ENCODE measurements around the gene KIF18B.

The KIF18B gene

DNA sequence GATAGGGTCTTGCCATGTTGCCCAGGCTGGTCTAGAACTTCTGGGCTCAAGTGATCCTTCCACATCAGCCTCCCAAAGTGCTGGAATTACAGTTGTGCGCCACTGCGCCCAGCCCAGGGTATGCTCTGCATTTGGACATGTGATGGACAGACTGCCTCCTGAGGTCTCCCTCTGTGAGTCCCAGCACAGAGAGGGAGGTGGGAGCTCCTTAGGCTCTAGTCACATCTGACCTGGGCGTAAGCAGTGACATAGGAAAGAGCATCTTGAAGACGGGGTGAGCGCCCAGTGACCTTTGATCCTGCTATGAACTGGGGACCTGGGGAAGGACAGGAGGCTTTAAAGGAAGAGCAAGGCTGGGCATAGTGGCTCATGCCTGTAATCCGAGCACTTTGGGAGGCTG lies 30.1 kb downstream of the KIF18B start:
- no peak for DNase-seq

DNA sequence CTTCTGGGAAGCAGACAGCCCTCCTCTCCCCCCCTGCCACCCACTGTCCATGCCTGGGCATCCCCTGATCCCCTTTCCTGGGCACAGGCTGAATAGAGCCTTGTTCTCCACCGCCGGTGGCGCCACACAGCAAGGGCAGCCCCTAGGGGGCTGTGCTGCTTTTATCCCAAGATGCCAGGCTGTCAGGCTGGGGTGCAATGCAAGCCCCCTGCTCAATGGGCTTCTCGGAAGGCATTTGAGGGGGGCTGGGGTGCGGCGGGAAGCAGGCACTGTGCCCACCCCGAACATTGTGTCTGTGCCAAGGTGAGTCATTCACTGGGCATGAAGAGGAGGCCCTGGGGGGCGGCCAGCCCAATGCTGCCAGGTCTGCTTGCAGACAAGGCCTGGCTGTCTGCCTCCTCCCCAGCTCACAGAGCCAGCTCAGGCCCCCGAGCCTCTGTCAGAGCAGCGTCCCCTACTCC lies 30.8 kb downstream of the KIF18B start:
- peak; percentile 66 for DNase-seq

DNA sequence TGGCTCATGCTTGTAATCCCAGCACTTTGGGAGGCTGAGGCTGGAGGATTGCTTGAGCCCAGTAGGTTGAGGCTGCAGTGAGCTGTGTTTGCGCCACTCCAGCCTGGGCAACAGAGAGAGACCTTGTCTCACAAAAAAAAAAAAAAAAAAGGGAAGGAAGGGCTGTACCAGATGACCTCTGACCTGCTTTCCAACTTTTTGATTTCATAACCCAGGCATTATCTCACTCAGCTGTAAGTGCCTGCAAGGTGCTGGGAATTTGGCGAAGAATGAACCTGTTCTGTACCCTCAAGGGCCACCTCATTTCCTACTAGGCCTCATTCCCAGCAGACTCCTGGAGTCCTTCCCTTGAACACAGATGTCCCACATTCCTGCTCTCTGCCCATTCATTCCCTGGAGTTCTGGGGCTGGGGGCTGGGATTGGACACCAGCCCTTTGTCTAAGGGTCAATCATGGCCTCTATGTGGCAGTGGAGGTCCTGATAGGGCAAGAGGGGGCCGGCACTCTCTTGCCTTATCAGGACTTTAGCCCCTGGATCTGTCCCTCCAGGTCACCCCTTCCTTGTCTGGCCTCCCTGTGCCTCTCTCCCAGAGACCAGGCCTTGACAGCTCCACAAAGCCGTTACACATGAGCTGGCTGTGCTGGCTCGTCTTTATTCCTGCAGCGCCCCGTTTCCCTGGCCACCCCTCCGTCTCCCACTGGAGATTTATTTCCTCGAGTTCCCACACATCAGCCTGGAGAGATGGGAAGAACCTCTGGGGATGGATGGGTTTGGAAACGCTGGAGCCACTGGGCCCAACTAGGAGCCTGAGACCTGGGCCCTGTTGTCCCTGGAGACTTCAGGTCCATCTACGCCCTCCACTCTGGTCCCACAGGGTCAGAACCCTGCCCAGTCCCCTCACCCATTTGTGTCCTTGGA lies 31.5 kb downstream of the KIF18B start:
- DNase-seq, result no peak

DNA sequence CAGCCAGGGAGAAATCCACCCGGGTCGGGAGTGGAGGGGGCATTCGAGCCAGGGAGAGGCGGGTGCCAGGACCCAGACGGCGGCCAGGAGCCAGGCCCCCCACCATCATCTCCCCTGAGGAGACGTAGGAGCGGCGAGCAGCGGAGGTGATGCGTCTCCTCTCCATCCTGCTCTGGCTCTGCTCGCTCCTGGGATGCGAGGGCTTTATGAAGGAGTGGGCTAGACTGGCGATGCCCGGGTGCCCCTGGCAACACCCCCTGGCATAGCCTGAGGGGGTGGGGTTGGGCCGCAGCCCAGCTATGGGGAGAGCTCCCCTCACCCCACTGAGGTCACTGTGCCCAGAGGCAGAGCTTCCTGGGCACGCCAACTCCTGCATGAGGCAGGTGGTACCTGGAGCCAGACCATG lies 32.2 kb downstream of the KIF18B start, which contains the start of gene GFAP:
Gene GFAP (minus strand): TSS at position 180 of the 406 bp plus-strand sequence. CDS start 14 bp downstream, at position 166.
- DNase-seq, result no peak

DNA sequence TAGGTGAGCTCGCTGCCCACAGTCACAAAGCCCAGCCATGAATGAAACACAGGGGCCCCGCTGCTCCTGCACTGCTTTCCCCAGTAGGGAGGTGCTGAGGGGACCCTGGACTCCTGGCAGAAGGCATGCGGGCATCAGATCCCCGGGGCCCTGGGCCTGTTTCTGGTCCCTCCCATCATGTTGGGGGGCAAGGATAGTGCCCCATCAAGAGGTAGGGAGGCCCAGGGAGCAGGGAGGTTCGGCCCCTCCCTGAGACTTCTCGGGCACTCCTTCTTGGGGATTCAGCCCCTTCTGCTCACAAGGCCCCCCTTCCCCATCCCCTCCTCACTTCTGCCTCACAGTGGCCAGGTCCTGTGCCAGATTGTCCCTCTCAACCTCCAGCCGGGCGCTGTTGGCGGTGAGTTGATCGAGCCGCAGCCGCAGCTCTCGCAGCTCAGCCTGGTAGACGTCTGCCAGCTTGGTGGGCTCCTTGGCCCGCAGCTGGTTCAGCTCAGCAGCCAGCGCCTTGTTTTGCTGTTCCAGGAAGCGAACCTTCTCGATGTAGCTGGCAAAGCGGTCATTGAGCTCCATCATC lies 32.8 kb downstream of the KIF18B start:
- no peak for DNase-seq

DNA sequence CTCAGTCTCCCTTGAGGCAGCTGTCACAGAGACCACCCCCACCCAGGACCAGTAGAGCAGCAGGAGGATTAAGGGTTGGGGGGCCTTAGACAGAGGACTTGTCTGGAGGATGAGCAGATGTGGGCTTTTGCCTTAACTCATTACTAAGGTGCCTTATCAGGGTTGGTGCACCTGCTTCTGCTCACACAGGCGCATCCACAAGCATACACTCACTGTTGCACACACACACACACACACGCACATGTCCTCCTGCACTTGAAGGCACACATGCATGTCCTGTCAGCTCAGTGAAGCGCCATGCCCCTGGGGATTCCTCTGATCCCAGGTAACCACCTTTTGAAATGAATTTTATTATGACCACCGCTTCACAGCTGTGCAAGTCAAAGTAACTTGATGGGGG lies 33.4 kb downstream of the KIF18B start:
- no peak for DNase-seq

DNA sequence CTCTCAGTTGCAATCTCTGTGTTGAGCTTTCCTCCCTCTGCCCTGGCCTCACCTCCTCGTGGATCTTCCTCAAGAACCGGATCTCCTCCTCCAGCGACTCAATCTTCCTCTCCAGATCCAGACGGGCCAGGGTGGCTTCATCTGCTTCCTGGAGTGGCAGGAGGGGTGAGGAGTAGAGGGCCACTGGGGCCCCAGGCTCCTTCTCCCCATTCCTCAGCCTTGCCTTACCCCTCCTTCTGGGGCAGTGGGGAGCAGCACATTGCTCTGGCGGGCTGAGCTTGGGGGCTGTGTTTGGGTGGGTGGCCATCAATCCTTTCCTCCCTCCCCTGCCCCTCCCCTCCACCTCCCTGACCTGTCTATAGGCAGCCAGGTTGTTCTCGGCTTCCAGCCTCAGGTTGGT lies 33.9 kb downstream of the KIF18B start:
- no peak for DNase-seq

DNA sequence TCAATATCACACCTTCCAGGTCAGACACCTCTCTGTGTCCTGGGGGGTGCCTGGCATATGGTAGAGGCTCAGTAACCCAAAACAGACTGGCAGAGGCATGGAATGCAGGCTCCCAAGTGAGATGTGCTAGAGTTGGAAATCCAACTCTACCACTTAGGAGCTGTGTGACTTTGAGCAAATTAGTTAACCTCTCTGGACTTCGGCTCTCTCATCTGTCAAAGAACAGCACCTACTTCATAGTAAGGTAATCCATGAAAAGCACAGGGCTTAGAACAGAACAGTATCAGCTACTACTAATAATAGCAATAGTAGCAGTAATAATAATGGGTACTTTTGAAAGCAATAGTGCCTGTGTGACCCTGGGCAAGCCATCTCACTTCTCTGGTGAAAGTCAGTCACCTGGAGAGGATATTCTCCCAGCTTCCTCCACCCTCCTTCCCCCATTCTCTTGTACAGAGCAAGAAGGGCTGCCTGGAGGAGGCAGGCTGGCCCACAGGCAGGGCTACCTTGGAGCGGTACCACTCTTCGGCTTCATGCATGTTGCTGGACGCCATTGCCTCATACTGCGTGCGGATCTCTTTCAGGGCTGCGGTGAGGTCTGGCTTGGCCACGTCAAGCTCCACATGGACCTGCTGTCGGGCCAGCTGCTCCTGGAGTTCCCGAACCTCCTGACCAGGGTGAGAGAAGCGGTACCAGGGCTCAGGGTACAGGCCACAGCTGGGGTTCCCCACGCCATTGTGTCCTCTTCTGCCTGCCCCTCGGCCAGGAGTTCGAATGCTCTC lies 34.6 kb downstream of the KIF18B start:
- DNase-seq, result no peak

DNA sequence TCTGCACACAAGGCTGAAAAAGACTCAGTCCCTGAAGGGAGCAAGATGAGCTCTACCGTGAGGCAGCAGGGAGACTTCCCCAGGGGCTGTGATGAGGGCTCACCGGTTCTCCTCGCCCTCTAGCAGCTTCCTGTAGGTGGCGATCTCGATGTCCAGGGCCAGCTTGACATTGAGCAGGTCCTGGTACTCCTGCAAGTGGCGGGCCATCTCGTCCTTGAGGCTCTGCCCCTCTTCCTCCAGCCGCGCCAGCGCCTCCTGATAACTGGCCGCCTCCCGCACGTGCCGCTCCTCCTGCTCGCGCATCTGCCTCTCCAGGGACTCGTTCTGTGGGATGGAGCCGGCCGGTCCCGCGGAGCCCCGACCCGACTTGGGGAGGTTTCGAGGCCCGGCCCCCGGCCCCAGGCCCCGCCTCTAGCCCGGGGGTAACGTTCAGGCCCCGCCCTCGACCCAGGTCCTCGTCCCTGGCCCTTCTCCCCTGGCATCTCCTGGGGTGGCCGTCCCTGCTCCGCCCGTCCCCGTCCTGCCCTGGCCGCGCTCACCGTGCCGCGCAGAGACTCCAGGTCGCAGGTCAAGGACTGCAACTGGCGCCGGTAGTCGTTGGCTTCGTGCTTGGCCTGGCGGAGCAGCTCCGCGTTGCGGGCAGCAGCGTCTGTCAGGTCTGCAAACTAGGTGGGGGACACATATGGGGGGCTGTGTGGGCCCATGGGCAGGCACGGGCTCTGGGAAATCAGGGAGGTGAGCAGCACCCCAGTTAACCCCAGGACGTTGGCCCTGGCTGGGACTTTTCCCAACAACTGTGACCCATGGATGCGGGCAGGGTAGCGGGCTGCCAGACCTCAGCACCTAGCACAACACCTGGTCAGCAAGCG lies 36.2 kb downstream of the KIF18B start:
- DNase-seq, result peak; percentile 51

DNA sequence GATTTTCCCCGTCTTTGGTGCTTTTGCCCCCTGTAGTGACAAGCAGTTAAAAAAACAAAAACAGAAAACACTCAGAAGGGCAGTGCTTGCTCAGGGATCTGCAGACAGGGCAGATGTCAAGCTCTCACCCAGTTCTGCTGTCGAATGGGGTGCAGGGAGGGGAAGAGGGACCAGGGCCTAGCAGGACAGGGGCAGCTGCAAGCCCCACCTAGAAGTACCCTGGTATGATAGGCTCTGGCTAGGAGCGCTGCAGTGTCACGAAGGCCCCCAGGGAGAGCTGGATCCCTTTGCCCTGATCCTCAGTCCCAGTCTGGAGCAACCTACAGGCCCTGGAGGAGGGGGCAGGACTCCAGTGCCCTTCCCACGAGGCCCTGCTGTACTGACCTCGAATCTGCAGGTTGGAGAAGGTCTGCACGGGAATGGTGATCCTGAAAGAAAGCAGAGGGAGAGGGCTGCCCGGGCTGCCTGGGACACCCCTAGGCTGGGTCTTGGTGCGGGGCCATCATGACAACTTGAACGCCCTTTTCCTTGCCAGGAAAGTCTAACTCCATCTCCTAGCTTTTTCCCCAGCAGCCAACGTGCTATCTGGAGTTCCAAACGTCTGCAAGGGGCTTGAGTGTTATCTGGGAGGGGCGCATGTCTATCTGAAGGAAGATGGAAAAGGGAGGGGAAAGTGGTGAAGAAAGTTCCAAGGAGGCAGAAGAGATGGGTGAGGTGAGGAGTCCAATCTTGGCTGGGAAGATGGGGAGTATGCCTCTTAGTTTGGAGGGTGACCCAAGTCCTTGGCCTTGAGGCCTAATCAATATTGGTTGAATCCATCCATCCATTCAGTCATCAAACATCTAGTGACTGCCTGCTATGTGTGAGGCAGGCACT lies 37.1 kb downstream of the KIF18B start:
- DNase-seq, result no peak

DNA sequence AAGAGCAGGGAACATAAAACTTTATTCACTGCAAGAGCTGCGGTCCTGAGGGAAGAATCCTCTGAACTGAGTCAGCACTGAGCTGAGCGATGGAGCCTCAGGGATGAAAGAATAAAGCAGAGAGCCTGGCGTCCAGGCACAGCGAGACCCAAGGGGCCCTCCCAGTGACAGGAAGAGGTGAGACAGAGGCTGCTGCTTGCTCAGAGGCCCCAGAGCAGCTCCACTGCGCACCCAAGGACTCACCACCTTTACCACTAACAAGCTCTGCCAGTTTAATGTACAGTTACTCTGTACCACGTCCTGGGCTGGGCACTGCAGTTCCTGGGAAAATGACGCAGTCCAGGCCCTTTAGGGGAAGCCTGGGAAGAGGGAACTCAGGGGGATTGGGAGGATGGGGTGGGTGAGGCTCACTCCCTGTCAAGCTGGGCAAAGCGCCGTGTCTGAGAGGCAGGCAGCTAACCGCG lies 37.9 kb downstream of the KIF18B start:
- peak; percentile 89 for DNase-seq

DNA sequence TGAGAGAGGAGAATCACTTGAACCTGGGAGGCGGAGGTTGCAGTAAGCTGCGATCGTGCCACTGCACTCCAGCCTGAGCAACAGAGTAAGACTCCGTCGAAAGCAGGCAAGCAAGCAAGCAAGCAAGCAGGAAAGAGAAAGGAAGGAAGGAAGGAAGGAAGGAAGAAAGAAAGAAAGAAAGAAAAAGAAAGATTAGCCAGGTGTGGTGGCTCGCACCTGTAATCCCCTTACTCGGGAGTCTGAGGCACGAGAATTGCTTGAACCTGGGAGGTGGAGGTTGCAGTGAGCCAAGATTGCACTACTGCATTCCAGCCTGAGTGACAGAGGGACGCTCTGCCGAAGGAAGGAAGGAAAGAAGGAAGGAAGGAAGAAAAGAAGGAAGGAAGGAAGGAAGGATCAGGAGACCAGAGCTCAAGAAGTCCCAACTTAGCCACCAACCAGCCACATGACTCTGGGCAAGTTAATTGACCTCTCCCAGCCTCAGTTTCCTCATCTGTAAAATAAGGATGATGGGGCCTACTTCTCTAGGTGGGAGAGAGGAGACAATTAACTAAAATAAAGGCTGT lies 38.7 kb downstream of the KIF18B start:
- no peak for DNase-seq

DNA sequence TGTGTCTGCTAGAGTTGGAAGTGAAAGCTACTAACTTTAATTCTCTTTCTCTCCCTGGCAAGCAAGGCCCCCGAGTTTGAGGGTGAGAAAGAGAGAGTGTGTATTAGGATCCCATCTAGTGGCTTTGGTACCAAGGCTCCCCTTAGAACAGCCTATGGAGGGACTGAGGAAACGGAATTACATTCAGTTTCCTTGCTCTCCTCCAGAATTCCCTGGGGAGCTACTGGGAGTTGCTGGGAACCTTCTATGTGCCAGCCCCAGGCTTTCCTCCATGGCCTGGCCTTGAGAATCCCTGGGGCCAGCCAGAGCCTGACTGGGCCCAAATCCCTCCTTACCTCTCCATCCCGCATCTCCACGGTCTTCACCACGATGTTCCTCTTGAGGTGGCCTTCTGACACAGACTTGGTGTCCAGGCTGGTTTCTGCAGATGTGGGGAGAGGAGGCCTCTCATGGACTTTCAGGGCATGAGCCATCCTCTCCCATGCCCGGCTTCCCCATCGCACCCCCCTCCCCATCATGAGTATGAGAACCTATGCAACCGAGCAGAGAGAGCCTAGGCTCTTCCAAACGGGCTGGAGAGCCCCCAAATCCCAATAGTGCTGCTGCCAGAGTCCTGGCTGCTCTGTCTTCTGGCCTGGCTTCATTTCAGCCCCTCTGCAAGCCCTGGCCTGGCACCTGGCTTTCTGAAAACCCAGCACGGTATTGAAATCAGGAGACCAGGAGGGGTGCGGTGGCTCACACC lies 39.7 kb downstream of the KIF18B start:
- DNase-seq, result peak; percentile 37

DNA sequence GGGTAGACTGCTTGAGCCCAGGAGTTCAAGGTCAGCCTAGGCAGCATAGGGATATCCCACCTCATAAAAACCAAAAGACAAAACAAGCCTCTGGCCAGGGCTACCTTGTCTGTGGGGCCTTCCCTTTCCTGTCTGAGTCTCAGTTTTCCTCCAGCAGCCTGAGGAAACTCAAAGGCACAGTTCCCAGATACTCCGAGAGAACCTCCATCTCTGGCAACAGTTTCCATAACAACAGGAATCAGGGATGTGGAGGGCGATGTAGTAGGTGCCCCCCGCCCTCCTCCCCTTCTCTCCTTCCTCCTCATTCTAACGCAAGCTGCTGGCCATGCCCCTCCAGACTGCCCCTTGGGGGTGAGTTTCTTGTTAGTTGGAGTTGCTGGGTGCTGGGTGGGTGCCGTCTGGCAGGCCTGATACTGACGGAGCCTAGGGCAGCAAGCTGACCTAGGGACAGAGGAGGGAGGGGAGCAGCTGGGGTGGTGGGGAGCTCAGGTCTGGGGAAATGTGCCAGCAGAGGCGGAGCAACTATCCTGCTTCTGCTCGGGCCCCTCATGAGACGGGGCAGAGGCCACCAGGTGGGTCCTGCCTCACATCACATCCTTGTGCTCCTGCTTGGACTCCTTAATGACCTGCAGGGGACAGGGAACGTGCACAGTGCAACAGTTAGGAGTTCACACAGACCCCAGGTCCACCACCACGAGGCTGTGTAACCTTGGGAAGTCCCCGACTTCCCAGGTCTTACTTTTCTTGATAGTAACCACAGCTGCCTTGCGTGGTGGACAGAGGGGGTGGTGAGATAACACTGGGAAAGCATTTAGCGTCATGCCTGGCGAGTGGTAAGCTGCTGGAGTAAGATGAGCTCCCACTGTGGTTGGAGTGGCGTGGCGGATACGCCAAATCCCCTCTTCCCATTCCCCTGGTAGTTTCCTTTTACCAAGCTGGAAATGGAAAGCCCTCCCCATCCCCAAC lies 40.5 kb downstream of the KIF18B start:
- DNase-seq, result no peak

DNA sequence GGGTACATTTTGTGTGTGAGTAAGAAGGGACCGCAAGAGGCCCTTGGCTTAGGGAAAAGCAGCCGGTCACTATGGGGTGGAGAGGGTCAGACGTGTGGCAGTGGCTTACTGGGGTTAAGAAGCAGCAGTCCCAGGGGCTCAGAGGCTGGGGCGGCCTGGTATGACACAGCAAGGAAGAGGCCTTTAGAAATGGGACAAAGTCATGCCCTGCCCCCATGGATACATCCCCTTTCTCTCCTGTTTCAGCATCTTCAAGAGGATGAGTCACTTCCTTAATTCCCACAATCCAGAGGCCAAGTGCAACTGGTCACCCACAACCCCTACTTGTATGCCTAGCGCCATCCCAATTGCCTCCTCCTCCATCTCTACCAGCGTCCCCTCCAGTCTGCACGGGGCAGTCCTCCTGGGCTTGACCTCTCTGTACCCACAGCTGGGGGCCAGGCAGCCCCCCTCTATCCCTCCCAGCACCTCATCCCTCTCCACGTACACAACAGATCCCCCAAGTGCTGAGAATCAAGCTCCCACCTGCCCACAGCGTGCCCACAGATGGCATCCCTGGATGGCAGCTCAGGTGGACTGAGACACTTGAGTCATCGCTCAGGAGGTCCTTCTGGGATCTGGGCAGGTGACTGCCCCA lies 41.4 kb downstream of the KIF18B start:
- peak; percentile 96 for DNase-seq

DNA sequence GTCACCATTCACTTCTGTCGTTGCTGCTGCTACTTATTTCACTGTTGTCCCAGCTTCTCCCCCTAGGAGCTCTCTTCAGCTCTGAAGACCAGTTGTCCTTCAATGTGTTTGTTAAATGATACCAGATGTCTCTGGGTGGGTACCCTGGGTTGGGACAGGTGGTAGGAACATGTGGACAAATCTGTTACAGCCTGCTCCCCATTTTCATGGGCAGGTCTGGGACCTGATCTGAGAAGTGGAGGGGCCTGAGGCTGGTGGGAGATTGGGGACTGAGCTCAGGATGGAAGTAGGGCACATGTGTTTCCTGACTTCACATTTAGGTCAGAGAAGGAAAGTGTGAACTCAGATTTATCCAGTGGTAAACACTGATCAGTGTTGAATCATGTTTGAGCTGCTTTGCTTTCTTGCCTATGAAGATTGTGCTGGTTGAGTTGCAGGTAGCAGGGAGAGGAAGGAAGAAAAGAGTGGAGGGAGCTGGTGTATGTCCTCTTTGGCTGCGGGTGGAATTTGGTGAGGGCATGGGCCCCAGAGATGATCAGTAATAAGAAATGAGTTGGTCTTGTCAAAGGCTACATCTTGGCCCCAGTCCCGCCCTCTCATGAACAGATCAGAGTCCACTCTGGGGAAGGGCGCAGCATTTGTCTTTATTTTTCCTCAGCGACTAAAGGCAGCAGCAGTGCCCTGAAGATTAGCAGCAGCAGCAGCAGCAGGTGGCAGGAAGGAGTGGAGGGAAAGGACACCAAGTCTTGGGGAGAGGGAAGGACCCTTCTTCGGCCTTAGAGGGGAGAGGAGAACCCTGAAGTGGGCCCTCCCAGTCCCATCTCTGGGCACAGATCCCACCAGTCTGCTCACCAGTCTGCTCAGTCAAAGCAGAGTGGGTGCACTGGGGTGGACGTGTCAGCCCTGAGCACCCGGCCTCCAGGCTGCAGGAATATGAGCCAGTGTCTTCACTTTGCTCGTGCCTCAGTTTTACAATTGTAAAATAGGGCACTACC lies 42.3 kb downstream of the KIF18B start:
- no peak for DNase-seq
